Esophagus squamous epithelium (tissue), 4 donors: ENCODE data around the gene ACTRT2.

ENCODE experiments used
- POLR2A ChIP-seq, 4 donors: fragments of 450-650 bp; IDR thresholded peaks; one replicate each; pipeline ENCODE4 v1.6.1; 2017; ENCODE audit warnings: antibody characterized with exemption in 4 of 4, mild to moderate bottlenecking in 4 of 4, moderate library complexity in 3 of 4
- TF ChIP-seq, protein P1 (sequence below), 6 experiments: fragments of 450-650 bp in 4 of 6; fragments of 200-600 bp in 2 of 6; sonication (generic) in 2 of 6; IDR thresholded peaks; one replicate each; pipeline ENCODE4 v1.5.1; 2016 to 2019; ENCODE audit warnings: antibody characterized with exemption in 6 of 6, mild to moderate bottlenecking in 4 of 6, moderate library complexity in 4 of 6

- TF ChIP-seq, protein P1, sequence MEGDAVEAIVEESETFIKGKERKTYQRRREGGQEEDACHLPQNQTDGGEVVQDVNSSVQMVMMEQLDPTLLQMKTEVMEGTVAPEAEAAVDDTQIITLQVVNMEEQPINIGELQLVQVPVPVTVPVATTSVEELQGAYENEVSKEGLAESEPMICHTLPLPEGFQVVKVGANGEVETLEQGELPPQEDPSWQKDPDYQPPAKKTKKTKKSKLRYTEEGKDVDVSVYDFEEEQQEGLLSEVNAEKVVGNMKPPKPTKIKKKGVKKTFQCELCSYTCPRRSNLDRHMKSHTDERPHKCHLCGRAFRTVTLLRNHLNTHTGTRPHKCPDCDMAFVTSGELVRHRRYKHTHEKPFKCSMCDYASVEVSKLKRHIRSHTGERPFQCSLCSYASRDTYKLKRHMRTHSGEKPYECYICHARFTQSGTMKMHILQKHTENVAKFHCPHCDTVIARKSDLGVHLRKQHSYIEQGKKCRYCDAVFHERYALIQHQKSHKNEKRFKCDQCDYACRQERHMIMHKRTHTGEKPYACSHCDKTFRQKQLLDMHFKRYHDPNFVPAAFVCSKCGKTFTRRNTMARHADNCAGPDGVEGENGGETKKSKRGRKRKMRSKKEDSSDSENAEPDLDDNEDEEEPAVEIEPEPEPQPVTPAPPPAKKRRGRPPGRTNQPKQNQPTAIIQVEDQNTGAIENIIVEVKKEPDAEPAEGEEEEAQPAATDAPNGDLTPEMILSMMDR (IDR thresholded peaks at IDR 0.05) = no peak
- no peak for TF ChIP-seq POLR2A (IDR thresholded peaks at IDR 0.05)
These were observed 8.9 kb downstream of the ACTRT2 start for GRCh38 chr1:3029991-3030662.
